ENCODE results near the gene HEPACAM2.

Gene HEPACAM2

GRCh38 chr7:93142127-93142526 is 84.1 kb downstream of the HEPACAM2 start:
- Histone ChIP-seq H3K9ac (ENCODE audit: low read depth, low read length) (no peak overlapping the region), H3K4me3 (ENCODE audit: low read length) (no peak overlapping the region), H3K4me1 (ENCODE audit: insufficient read depth, low read length) (no peaks in the 10 kb centered on the region; the same call in 1 of the 2 replicates), H3K36me3 (ENCODE audit: insufficient read depth, low read depth, low read length) (no peaks in the 10 kb centered on the region), H3K27me3 (ENCODE audit: insufficient read depth, low read length) (no peaks in the 10 kb centered on the region), H3K27ac (ENCODE audit: low read length) (no peak overlapping the region), H3K9me3 (ENCODE audit: insufficient read depth, low read depth, low read length) (no peaks in the 10 kb centered on the region)

- Histone ChIP-seq H3K9me3 (ENCODE audit: insufficient read depth, low read depth, low read length) (no peaks in the 10 kb centered on the region), H3K27me3 (ENCODE audit: insufficient read depth, low read length) (no peaks in the 10 kb centered on the region), H3K4me1 (ENCODE audit: insufficient read depth, low read length) (no peaks in the 10 kb centered on the region), H3K9ac (ENCODE audit: low read depth, low read length) (no peak overlapping the region), H3K27ac (ENCODE audit: low read length) (no peak overlapping the region), H3K4me3 (ENCODE audit: low read length) (no peak overlapping the region), H3K36me3 (ENCODE audit: insufficient read depth, low read depth, low read length) (no peaks in the 10 kb centered on the region)
These were observed 85.6 kb downstream of the HEPACAM2 start for GRCh38 chr7:93140582-93141191.

GRCh38 chr7:93138576-93138975 is 87.7 kb downstream of the HEPACAM2 start:
- Histone ChIP-seq H3K4me3 (ENCODE audit: low read length) (no peak overlapping the region), H3K9ac (ENCODE audit: low read depth, low read length) (no peak overlapping the region), H3K9me3 (ENCODE audit: insufficient read depth, low read depth, low read length) (no peaks in the 10 kb centered on the region), H3K36me3 (ENCODE audit: insufficient read depth, low read depth, low read length) (no peaks in the 10 kb centered on the region), H3K27ac (ENCODE audit: low read length) (no peak overlapping the region), H3K4me1 (ENCODE audit: insufficient read depth, low read length) (no peaks in the 10 kb centered on the region), H3K27me3 (ENCODE audit: insufficient read depth, low read length) (no peaks in the 10 kb centered on the region; the same call in 1 of the 2 replicates)

Measured in iPS-20b (cell line).